Activated T-helper 1 cell treated with anti-CD3 and anti-CD28 coated beads, Interleukin-2, amount 50 U/mL, for 16 hours (primary cell): Measurements from ENCODE around the gene NPW.
A peak's percentile ranks its signal among the peaks of the same experiment; 100 is the strongest.

Experiments
- DNase-seq, 2 donors: peaks; one replicate each; pipeline ENCODE4 v3.0.0-alpha.2; 2020; ENCODE audit warnings: low read depth in 1 of 2, low spot score in 1 of 2

The NPW gene

DNA sequence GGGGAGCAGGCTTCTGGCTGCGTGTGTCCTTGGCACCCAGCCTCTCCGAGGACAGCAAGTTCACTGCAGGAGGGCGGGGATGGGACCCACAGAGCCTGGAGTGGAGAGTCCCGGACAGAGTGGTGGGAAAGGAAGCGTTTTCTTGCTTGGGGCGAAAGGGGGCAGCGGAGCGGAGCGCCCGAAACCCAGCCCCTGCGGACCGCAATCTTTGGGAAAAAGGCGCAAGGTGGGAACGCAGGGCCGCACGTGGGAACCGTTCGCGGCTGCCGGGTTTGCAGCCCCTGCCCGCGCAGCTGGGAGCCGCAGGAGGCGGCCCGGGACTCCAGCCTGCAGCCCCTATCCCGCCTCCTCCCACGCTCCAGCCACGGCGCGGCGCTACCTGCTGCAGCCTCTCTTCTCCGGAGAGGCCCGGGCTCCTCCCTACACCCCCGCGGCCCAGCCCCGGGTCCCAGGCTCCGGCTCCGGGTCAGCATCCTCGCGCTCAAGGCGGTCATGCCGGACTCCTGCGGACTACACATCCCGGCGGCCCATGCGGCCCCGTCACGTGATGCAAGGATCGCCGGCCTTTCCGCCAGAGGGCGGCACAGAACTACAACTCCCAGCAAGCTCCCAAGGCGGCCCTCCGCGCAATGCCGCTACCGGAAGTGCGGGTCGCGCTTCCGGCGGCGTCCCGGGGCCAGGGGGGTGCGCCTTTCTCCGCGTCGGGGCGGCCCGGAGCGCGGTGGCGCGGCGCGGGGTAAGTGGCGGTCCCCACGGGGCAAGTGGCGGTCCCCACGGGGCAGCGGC is 27.9 kb downstream of the NPW start, which contains the start of the genes NTHL1 and TSC2:
NTHL1 (minus strand) TSS at position 505 of the 786 bp plus-strand sequence; CDS start at position 494, 11 bp downstream.
TSC2 (plus strand) TSS at position 656 of the 786 bp plus-strand sequence. CDS start 631 bp downstream, outside the sequence.
- DNase-seq: peak; percentile 81 to 91

- DNase-seq: no peak
Observed at GRCh38 chr16:2048116-2048543, 28.5 kb downstream of the NPW start.

DNA sequence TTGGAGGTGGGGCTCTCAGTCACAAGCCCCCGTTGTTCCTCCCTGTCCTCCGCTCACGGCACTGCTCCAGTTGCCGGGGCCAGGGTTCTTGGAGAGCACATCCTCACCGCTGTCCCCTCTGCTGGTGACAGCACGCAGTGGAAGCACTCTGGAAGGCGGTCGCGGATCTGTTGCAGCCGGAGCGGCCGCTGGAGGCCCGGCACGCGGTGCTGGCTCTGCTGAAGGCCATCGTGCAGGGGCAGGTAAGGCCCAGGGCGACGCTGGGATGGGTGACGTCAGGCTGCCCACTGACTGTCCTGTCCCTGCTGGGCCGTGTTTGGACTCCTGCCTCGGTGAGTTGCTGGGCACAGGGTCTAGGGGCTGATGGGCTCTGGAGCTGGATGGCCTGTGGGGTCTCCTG is 33.6 kb downstream of the NPW start:
- no peak for DNase-seq

DNA sequence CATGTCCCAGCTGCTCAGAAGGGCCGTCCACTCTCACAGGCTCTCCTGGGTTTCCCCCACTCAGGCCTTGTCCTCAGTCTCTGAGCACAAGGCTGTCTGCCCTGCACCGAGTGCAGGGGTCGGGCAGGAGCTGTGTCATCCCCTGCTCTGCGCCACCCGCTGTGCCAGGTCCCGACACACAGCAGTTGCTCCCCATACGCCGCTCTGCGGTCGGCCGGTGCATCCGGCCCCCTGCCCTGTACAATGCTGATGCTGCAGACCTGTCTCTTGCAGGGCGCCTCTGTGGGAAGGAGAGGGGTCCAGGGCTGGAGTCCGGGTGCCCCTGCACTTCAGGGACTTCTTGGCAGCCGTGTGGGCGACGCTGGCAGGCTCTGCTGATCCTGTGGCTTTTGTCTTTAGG is 34.3 kb downstream of the NPW start:
- DNase-seq: no peak

DNA sequence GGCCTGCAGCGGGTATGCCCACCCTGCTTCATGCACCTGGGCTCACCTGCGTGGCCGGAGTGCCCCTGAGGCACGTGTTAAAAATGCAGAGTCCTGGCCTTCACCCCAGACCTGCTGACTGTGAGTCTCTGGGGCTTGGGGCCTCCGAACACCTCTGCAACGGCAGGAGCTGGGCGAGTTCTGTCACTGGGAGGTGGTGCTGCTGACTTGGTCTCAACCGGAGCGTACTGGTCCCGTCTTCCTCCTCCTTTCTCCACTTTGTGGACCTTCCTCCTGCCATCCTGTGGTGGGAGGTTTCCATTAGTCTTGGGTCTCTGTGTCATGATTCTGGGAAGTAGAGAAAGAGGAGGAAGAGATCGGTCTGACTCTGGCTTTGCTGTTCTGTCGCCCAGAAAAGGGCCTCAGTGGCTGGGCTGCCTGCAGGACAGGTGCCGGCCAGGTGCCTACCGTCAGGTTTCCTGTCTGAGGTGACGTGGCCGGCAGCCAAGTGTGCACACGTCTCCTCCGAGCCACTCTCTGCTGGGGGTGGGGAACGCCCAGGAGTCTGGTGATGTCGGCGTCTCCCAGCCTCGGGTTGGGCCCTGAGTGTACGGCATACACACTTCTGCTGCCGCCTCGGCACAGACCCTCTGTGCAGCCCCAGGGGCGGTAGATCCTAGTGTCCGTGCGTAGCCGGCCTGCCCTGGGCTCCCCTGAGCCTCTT is 35.1 kb downstream of the NPW start:
- DNase-seq: no peak

GRCh38 chr16:2056077-2056476 is 36.5 kb downstream of the NPW start:
- no peak for DNase-seq

- no peak for DNase-seq
Observed at GRCh38 chr16:2056681-2057407, 37.3 kb downstream of the NPW start.

DNA sequence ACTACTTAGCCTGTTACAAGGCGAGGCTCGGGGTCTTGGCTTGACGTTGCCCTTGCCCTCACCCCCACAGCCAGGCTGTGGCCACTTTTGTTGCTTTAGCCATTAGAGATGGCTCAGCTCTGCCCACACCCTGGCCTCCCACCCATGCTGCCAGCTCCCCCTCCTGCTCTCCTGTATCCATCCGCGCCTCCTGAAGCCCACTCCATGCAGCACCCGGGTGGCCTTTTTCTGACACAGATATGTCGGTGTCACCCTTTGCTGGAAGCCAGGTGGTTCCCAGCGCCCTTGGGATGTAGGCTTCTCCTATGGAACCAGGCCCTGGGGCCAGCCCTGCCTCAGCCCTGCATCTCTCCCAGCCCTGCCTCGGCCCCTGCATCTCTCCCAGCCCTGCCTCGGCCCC is 37.9 kb downstream of the NPW start:
- DNase-seq: no peak

DNA sequence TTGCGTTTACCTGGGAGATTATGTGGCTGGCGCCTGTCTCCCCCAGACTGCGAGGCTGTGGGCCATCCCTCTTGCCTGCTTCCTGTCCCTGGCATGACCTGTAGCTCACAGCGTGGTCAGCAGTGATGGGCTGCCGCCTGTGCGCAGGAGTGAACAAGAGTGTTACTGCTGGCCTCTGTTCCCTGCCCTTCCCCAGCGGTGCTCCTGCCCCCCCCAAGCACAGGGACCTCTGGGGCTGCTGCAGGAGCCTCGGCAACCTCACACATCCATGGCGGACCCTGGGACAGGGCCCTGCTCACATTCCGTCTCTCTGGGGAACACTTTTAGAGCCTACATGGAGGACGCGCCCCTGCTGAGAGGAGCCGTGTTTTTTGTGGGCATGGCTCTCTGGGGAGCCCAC is 38.8 kb downstream of the NPW start:
- no peak for DNase-seq

GRCh38 chr16:2058872-2059271 is 39.3 kb downstream of the NPW start:
- DNase-seq: no peak

DNA sequence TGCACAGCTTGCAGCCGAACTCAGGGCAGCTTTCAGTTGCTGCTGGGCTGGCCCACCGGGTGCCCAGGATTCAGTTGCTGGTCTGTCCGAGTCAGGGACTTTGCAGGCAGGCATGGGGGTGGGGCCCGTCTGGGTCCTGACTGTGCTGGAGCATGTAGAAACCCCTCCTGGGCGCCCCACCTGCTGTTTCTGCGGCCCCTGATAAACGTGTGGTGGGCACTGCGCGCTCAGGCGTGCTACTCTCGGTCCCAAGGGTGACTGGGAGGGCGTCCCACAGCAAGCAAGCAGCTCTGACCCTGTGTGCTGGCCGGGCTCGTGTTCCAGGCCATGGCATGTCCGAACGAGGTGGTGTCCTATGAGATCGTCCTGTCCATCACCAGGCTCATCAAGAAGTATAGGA is 40.8 kb downstream of the NPW start:
- no peak for DNase-seq

- DNase-seq: no peak
Observed at GRCh38 chr16:2061023-2061422, 41.4 kb downstream of the NPW start.

- DNase-seq: no peak
Observed at GRCh38 chr16:2061526-2061925, 41.9 kb downstream of the NPW start.

GRCh38 chr16:2062801-2063200 is 43.2 kb downstream of the NPW start:
- DNase-seq: no peak

GRCh38 chr16:2063861-2064260 is 44.3 kb downstream of the NPW start:
- no peak for DNase-seq

GRCh38 chr16:2064368-2064945 is 44.9 kb downstream of the NPW start:
- no peak for DNase-seq

GRCh38 chr16:2066139-2066538 is 46.6 kb downstream of the NPW start:
- no peak for DNase-seq
